WERI-Rb-1 (cell line): ENCODE data around the gene EFHC2.

Experiments used
- DNase-seq: peaks from one replicate; pipeline ENCODE4 v3.0.0-alpha.2; 2020
- H3K27ac ChIP-seq: fragments of 250-450 bp; sonication (Bioruptor Pico); 2 replicates; pipeline ENCODE4 v1.5.1; 2020; ENCODE audit warnings: mild to moderate bottlenecking, moderate library complexity
- H3K27me3 ChIP-seq: fragments of 250-450 bp; sonication (Bioruptor Pico); 2 replicates; pipeline ENCODE4 v1.5.1; 2021; ENCODE audit warnings: mild to moderate bottlenecking, low read depth, moderate library complexity; ENCODE audit not compliant: insufficient read depth, severe bottlenecking
- H3K36me3 ChIP-seq: fragments of 250-450 bp; sonication (Bioruptor Pico); 2 replicates; pipeline ENCODE4 v1.5.1; 2020; ENCODE audit warnings: mild to moderate bottlenecking, moderate library complexity
- H3K4me3 ChIP-seq: 2 replicates; pipeline ENCODE4 v1.5.1; 2011; ENCODE audit warnings: low read depth, mild to moderate bottlenecking, control low read depth, low read length
- H3K9me3 ChIP-seq: fragments of 250-450 bp; sonication (Bioruptor Pico); 2 replicates; pipeline ENCODE4 v1.5.1; 2021; ENCODE audit warnings: mild to moderate bottlenecking, moderate library complexity; ENCODE audit not compliant: severe bottlenecking
- TF ChIP-seq, protein P1 (sequence below): IDR thresholded peaks from 2 replicates; pipeline ENCODE4 v1.5.1; 2011; ENCODE audit warnings: low read depth, mild to moderate bottlenecking, control low read depth, inconsistent platforms, low read length

Gene EFHC2

DNA sequence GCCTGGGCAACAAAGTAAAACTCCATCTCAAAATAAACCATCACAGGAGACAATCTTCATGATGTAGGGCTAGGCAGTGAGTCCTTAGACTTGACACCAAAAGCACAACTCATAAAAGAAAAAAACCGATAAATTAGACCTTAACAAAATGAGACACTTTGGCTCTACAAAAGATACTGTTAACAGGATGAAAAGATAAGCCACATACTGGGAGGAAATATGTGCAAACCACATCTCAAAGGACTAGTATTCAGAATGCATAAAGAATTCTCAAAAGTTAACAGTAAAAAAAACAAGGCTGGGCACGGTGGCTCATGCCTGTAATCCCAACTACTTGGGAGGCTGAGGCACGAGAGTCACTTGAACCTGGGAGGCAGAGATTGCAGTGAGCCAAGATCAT lies 13.2 kb downstream of the EFHC2 start:
- no peaks in the 10 kb centered on the region for H3K9me3 ChIP-seq
- no peaks in the 10 kb centered on the region for H3K36me3 ChIP-seq
- TF ChIP-seq, protein P1, sequence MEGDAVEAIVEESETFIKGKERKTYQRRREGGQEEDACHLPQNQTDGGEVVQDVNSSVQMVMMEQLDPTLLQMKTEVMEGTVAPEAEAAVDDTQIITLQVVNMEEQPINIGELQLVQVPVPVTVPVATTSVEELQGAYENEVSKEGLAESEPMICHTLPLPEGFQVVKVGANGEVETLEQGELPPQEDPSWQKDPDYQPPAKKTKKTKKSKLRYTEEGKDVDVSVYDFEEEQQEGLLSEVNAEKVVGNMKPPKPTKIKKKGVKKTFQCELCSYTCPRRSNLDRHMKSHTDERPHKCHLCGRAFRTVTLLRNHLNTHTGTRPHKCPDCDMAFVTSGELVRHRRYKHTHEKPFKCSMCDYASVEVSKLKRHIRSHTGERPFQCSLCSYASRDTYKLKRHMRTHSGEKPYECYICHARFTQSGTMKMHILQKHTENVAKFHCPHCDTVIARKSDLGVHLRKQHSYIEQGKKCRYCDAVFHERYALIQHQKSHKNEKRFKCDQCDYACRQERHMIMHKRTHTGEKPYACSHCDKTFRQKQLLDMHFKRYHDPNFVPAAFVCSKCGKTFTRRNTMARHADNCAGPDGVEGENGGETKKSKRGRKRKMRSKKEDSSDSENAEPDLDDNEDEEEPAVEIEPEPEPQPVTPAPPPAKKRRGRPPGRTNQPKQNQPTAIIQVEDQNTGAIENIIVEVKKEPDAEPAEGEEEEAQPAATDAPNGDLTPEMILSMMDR, result no peak
- no peak overlapping the region for H3K27ac ChIP-seq
- H3K4me3 ChIP-seq, result no peak overlapping the region
- H3K27me3 ChIP-seq, result peaks cover 4% of the 10 kb centered on the region
- no peak for DNase-seq

DNA sequence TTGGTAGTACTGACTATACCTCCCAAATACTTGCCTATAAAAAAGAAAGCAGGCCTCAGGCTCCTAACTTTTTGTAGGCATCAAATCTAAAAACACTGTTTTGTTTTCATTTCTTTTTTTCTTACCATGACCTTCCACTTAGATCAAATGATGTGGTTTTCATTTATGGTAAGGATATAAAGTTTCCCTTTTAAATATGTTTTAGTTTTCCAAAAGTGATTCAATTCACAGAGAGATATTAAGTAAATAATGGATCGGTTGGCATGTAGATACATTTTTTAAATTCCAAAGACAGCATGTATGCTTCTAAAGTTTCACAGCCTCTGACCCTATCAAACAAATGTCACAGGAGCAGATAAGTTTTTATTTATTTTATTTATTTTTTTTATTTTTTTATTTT lies 23.9 kb downstream of the EFHC2 start:
- H3K36me3 ChIP-seq, result no peaks in the 10 kb centered on the region
- peaks cover 3% of the 10 kb centered on the region for H3K9me3 ChIP-seq
- H3K27me3 ChIP-seq, result no peaks in the 10 kb centered on the region
- no peak overlapping the region for H3K4me3 ChIP-seq
- no peak overlapping the region for H3K27ac ChIP-seq
- TF ChIP-seq, protein P1, result no peak
- DNase-seq, result no peak

DNA sequence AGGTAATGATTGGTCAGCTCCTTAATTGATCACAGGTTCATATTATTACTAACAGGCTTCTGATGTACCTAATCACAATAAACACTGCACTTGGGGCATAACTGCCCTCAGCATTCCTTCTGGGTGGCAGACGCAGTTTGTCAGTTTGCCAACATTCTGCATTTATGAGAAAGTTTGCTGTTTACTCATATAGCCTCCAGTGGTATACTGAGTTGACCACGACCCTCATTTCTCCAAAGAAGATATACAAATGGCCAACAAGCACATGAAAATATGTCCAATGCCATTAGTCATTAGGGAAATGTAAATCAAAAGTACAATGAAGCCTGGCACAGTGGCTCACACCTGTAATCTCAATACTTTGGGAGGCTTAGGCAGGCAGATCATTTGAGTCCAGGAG lies 26.3 kb downstream of the EFHC2 start:
- no peak for DNase-seq
- H3K4me3 ChIP-seq, result no peak overlapping the region
- no peaks in the 10 kb centered on the region for H3K36me3 ChIP-seq
- peaks cover 3% of the 10 kb centered on the region for H3K9me3 ChIP-seq
- TF ChIP-seq, protein P1, result no peak
- H3K27ac ChIP-seq, result no peak overlapping the region
- H3K27me3 ChIP-seq, result no peaks in the 10 kb centered on the region

GRCh38 chrX:44314808-44315207 lies 28.7 kb downstream of the EFHC2 start:
- Histone ChIP-seq H3K27ac (no peak overlapping the region), H3K4me3 (no peak overlapping the region), H3K36me3 (no peaks in the 10 kb centered on the region), H3K9me3 (peaks cover 3% of the 10 kb centered on the region), H3K27me3 (peaks cover 7% of the 10 kb centered on the region)
- no peak for DNase-seq
- TF ChIP-seq, protein P1, result no peak

DNA sequence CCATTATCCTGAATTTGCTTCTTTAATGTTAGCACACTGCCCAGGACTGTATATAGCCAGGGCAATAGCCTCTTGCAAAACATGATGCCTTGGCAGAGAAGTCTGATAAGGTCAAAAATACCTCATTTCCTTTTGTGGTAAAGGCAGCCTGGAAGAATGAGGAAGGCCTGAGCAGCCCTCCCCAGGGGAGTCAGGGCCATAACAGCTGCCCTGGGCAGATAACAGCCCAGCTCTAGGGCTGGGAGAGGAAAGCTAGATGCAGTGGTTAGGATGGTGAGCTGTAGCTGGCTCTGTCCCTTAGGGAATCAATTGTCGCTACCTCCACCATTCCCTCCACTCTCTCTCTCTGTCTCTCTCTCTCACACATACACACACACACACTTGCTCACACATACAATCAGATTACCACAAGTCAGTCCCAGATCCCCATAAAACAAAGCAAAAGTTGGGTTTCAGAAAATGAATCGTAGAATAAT lies 29.2 kb downstream of the EFHC2 start:
- no peak for DNase-seq
- peaks cover 3% of the 10 kb centered on the region for H3K9me3 ChIP-seq
- H3K4me3 ChIP-seq, result no peak overlapping the region
- TF ChIP-seq, protein P1, result no peak
- H3K36me3 ChIP-seq, result no peaks in the 10 kb centered on the region
- no peak overlapping the region for H3K27ac ChIP-seq
- H3K27me3 ChIP-seq, result peaks cover 7% of the 10 kb centered on the region

DNA sequence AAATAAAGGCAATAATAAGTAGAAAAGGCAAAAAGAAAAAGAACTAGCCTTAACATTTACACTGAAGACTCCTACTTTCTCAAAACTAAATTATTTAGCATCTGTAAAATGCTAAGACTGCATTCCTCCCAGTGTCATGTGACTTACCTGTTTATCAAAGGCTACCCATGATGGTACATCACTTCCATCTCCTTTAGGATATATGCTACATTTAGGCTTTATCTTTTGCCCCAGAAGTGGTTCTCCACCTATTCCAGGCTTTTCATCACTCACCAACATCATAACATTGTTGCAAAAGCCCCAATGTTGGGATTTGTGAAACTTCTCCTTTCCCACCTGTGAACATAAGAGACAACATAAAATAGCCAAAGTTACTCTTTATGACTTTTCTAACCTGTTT lies 31.1 kb downstream of the EFHC2 start:
- no peaks in the 10 kb centered on the region for H3K36me3 ChIP-seq
- no peaks in the 10 kb centered on the region for H3K9me3 ChIP-seq
- TF ChIP-seq, protein P1, result no peak
- peaks cover 7% of the 10 kb centered on the region for H3K27me3 ChIP-seq
- no peak overlapping the region for H3K27ac ChIP-seq
- H3K4me3 ChIP-seq, result no peak overlapping the region
- no peak for DNase-seq
